GM21529 (cell line): ENCODE measurements around the gene ARNT2.

Experiments used
- ATAC-seq: cut with Tn5 transposase; IDR thresholded peaks from one replicate; pipeline ENCODE4 v1.9.1; 2021; ENCODE audit not compliant: unreplicated experiment

ARNT2 gene

DNA sequence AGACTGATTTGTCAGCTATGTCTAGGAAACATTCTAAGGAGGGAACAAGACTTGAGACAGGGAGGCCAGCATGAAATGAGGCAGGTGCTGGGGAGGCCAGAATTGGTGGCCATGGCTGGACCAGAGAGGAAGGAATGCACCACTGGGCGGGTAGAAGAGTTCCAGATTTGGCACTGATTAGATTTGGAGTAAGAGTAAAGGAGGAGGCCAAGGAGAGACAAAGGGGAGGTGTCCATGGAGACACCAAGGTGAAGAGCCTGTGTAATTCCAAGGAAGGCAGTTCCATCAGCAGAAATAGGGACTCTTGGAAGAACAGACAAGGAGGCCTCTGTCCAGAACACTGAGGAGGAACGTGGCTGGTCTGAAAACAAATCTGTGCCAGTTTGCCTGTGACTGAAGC, 1.8 kb downstream of the ARNT2 start:
- ATAC-seq = no peak

DNA sequence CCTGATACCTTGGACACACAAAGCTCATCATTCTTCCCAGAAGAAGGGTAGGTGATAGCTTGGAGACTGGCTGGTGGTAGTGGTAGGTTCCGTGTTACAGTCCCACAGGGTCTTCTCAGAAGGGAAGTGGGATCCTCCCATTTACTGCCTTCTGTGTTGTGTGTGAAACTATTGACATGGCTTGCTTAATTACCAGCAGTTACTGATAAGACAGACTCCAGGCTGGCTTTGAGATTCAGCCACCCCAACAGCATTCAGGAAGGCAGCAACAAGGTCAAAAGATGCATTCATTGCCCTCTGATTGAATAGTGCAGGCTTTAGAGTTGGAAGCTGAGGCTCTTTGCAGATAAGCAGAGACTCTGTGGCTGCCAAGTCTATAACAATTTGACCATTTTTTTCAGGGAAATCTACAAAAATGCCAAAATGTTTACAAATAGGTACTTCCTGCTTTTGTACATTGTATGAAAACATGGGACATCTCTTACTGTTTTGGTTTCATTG, 7.7 kb downstream of the ARNT2 start:
- ATAC-seq = no peak

DNA sequence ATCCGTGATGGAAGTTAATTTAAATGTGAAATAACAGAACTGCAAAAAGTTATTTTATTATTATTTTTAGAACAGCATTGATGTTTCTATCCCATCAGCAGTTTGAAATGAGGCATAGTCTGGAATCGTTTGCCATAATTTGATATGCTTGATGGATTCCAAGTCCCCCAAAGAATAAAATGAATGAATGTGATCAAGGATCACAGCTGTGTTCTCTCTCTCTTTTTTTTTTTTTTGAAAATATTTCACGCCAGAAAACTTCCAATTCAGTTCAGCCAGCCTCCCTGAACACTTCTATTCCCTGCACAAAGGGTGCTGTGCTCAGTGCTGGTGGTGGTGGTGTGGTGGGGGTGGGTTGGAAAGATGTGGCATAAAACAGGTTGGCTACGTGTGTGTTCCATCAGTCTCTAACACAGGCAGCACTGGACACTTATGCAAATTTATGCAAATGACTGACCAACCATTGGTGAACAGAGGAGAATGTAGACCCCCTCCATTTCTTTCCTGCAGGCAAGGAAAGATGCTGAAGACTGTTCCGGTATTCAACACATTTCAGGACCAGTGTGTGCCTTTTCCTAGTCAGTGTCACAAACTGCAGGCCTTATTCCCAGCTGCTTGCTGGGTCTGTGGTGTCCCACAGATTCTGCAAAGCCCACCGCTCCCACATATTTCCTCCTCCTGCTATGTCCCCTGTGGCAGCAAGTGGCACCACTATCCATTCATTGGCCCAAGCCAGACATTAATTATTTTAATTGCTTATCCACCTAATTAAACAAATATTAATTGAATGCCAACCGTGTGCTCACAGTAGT, 10.6 kb downstream of the ARNT2 start:
- ATAC-seq = no peak

DNA sequence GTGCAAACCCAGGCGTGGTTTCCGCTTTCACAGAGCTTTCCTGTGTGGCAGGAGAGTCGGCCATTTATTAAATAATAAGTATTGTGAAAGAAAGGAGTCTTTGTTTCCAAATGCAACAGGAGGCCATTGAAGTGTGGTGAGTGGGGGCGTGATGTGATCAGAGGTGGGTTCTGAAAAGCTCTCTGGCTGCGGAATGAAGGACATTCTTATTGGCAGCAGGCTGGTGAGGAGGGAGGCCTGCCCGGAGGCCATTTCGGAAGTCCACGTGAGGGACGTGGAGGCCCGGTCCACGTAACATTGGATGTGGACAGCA, 11.1 kb downstream of the ARNT2 start:
- no peak for ATAC-seq

DNA sequence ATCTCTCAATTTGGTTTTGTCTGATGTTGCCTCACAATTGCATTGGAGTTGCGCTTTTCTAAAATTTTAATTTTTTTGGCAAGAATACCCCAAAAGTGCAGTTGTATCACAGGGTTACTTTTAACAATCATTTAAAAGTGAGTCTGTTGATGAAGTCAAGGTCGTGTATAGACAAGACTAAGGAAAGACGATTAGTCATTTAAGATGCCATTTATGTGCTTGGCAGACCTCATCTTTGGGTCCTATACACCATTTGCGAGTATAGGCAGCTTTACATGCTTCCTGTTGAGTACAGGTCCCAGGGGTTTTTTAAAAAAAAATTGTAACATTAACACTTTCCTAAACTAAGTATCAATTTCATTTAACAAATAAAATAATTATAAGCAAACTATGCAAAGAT, 12.5 kb downstream of the ARNT2 start:
- no peak for ATAC-seq

DNA sequence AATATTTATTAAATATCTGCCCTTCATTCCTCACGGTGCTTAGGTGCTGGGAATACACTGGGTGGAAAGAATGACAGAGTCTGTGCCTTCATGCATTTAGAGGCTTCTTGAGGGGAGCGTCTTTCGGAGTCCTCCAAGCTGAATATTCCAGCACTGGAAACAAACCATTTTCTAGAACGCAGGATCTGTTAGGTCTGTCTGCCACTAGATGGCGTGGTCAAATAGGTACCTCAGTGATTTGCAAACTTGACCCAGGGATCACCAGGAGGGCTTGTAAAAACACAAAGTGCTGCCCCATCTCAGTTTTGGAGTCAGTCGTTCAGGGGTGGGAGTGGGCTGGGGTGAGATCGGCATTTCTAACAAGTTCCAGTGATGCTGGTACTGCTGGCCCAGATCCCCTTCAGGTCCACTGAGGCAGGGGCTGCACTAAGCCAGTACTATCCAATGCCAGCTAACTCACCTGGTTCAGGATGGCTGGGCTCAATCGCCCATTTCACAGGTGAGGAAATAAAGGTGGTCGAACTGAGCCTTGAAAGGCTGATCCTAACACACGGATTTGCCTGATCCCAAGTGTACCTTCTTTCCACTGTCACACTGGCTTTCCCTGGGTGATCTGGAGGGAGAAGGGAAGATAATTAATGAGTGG, 14.8 kb downstream of the ARNT2 start:
- no peak for ATAC-seq

DNA sequence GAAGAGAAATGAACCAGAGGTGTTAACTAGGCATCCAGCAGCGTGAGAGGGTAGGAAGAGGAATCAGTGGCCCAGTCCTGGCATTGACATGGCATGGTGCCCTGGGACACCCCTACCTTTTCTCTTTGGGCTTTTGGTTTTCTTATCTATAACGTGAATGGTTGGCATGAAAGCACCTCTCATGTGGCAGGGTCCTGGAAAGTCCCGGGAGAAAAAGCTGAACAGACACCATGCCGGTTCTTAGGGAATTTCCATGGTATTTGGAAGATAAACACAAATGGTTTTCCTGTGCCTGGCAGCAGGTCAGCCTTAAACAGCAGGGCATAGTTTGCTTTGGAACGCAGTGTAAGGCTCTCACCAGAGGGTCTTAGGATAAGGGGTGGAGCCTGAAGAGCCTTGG, 15.4 kb downstream of the ARNT2 start:
- no peak for ATAC-seq

DNA sequence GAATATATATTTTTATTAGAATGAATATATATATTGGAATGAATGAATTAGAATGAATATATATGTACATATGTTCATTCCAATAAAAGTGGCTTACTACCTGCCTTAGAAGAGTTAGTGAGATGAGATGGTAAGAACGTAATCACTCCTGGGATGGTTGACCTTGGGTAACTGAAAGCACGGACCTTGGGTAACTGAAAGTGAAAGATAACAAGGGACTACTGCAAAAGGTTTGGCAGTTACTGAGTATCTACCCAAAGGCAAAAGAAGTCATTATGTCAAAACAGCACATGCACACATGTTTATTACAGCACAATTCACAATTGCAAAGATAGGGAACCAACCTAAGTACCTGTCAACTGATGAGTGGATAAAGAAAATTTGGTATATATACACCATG, 16.5 kb downstream of the ARNT2 start:
- no peak for ATAC-seq

DNA sequence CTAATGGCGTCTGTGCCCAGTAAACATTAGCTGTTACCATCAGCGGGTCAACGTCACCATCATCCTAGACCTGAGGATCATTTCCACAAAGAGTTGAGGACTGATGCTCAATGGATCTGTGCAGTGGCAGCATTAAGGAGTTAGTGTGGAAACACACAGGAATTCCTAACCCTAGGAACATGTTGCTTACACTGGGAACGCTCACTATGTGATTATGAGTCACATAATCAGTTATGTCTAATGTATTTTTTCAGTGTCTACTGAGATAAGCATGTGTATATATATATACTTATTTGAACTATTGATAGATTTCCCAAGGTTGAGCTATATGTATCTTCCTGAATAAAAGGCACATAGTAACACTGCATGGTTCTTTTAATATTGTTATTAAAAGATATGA, 19.0 kb downstream of the ARNT2 start:
- no peak for ATAC-seq

DNA sequence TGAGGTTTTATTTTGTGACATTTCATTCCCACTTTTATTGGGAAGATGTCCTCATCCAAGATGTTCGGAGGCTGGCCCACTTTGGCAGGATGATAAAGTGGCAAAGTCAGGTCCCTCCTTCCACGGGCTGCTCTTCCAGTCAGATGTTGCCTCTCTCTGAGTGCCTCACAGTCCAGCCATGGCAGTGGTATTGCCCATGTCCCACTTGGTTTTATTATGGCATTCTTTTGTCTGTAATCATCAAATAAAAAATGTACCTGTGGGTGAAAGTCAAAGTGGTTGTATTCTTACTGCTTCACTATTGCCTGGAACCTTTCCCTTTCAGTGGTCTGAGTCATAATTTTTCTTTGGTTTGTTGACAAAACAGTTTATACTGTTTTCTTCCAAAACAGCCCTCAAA, 20.2 kb downstream of the ARNT2 start:
- ATAC-seq = no peak

DNA sequence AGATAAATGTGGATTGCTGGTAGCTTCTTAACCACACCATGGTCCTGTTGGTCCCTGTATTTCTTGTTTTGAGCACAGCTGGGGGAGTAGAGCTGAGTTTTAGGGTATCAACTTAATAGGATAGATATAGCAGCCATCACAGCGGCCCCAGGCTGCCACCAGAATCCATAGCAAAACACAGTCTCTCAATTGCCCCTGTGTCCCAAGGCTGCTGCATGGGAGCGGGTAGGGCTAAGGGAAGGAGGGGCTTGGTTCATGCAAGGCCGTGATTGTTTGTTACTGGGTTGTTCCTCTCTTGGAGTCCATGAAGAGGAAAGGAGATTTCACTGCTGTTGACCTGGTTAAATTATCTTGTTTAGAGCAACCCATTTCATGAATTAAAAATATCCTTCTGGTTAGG, 22.1 kb downstream of the ARNT2 start:
- no peak for ATAC-seq

DNA sequence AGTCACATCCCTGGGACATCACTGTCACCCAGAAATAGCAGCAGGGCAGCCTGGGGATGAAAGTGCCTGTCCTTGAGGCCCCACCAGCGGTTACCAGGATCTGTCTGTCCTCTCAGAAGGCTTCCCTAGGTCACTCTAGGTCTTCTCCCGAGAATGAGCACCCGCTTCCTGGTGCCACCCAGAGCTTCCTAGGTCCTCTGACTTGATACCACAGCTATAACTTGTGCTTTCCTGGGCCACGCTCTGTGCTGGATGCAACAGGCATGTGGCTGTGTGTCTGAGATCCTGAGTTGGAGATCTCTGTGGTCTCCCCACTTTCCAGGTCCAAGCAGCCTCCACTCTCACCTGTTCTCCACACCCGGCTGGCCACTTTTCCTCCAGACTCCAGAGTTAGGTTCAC, 25.8 kb downstream of the ARNT2 start:
- no peak for ATAC-seq

DNA sequence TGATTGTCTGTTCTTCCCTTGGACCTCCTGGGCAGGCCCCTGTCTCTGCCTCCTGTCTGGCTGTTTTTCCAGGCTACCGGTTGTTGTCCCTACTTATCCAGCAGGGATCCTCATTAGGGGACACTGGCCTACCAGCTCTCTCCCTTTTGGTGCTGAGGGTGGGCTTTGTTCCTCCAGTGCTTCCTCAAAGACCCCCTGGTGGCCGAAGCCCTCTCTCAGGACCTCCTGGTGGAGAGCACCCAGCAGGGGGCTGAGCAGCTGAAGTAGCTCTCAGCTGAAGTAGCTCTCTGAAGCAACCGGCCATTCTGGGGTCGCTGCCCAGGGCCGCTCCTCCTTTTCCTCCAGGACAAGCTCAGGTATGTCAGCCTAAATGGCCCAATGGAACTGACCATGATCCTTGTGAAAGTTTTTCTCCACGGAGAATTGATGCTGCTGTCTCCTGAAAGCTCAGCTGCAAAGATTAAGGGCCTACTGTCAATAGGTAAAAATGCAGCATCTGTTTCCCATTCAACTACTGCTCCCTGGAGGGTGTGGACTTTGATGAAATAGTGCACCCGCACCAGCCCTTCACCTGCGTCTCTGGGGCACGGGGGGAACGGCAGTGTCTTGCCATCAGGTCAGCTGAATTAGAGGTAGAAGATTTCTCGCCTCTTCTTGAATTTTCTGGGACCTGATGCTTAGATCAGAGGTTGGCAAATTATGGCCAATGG, 27.6 kb downstream of the ARNT2 start:
- ATAC-seq = no peak

DNA sequence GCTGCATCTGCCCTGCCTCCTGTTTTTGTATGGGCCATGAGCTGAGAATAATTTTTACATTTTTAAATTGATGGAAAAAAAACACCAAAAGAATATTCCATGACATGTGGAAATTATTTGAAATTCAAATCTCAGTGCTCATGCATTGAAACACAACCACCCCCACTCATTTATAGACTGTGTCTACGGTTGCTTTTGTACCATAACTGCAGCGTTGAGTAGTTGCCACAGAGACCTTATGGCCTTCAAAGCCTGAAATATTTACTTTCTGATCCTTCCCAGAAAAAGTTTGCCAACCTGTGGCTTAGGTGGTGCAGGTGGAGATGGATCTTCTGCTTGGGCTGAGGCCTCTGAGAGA, 28.1 kb downstream of the ARNT2 start:
- ATAC-seq = no peak

DNA sequence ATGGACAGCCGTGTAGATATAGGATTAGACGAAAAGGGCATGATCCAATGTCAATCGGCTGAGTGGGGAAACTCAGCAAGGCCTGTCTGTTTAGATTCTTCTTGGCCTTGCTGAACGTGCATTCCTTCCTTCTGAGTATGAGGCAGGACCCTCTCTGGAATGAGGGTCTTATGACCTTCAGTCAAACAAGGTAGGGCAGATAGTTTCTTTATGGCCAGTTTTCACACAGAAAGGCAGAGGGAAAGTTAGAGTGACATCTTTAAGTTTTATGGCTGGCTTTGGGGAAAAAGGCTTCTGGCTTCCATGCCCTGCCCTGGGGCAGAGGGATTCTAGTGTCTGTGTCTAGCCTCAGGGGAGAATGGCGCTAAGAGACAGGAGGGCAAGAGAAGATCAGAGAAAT, 29.7 kb downstream of the ARNT2 start:
- no peak for ATAC-seq

DNA sequence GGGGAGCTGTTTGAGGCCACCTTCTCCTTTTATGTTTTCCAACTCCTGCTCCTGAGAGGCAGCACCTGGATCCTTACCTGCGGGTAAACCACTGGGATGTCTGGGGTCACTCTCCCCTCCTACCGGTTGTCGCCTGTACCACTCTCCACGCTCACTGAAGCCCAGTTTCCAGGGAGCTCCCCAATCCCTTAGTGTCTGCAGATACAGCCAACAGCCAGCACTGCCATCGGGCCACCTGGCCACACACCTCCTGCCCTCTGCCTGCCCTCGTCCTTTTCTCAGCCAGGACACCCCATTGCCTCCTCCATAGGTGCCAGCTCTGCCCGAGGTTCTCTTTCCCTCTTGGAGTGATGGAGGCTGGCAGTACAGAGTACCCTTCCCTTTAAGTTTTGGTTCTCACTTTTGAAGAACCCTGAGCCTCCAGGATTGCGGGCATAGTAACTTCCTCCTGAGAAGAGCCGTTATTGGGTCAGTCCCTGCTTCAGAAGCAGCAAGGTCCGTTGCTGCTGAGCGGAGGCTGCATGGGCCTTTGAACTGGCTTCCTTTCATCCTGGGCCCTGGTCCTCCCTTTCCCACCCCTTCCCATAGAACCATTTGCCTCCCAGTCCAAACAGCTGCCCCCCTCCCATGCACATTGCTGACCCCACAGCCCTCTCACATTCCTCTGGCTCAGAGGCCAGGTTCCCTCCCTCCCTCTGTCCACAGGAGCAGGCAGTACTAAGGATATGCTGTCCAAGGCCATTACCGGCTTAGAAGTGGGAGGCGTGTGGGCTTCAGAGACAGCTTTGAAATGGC, 30.9 kb downstream of the ARNT2 start:
- ATAC-seq = no peak

DNA sequence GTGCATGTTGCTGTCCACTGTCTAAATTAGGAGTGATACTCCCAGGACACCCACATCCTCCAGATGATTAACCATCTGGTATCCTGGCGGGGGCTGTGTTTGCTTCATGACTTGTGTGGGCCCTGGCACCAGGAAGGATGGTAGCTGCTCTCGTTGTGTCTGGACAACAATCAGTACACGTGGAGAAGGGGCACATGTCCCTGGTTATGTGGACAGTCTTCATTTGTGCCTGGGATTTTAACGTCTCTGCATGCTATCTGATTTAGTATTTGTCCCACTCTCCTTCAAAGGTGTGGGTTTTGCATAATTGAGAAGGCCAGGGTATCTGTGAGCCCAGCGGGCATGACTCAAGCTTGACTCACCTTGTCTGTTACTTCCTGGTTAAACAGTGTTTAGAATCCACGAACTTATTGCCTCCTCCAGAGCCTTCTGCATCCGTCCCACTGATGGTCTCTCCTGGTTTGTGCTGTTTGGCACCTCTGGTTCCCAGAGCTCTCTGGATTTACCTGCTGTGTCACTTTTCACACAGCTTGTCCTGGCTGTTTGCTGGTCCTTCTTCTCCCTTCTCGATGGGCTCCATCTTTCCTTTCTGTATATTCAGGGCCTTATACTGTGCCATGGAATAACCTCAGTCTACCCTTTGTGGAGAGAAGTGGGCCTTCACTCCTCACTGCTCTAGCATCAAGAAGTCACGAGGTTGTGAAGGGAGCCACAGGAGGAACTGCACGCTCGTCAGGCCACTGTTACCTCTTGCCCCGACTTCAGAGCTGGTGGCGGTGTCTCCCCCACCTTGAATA, 32.5 kb downstream of the ARNT2 start:
- ATAC-seq = no peak

DNA sequence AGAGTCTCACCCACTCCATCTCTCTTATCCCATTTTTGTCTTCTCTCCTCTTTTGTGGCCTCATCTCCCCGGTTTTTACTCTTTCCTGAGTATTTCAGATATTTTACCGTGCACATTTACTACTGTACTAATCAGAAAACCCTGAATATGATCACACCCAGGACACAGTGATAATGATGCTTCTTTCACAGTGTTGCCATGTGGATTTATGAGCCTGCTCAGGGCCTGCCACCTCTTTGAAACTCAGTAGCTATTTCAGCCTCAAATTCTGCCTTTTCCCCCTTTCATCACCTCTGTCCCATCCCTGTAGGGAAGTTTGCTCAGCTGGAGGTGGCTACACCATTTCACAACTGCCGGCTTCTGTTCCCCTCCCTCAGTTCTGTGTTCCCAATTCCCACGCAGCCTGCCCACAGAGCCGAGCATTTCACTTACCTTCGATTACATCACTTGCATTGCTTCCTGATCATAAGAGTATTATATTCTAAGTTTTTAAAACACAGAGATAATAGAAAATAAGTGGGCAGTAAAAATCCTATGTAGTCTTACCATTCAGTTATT, 33.2 kb downstream of the ARNT2 start:
- no peak for ATAC-seq

DNA sequence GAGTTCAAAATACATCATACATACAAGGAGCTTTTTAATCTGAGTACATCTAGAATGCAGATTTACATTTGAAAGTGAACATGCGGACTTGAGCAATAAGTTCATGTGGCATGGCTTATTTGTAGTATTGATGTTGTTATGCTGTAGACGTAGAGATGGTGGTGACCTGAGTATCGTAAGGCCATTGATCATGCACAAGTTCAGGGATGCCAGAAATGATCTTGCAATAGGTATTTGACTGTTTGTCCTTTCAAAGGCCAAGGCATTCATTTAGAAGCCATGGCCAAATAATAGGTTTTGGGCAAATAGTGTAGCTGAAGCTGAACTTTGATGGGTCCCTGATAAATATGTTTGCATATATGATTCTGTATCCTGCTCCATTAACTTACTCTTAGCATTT, 35.0 kb downstream of the ARNT2 start:
- ATAC-seq = no peak

DNA sequence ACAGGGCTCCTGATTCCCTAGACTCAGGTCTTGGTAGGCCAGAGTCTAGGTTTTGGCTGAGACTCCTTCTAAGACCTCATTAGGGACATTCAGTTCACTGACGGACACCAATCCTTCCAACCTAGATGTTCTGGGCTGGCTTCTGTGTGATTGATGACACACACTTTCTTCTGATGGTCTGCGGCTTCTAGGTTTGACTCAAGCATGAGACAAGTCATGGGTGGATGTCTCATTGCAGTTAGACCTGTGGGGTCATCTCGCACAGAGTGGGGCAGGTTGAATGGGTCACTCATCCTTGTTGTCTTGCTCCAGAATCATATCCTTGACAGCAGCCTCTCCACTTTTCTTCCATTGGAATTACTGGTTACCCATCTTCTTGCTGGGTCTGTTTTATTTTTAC, 35.8 kb downstream of the ARNT2 start:
- ATAC-seq = no peak
